ENCODE data around the gene MLPH. TPM values are rescaled to one million over a fixed set of nuclear protein-coding genes. Genes with fewer than 3 reads are reported as not detected.

Gene MLPH
- polyA plus RNA-seq, 3 donors = not detected

DNA sequence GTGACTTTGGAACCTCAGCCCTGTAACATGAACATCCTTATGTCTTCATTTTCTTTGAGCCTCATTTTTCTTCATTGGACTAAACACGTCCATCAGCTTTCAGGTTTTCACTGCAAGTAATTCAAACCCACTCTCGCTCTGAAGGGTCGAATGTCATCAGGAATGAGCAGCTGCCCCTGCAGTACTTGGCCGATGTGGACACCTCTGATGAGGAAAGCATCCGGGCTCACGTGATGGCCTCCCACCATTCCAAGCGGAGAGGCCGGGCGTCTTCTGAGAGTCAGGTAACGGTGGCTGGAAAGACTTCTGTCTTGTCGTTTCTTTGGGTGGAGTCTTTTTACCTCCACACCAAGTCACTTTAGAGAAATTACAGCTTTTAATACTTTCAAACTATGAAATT lies 40.2 kb downstream of the MLPH start:
- Histone ChIP-seq H2AFZ (ENCODE audit: insufficient read depth, low read depth, low read length, poor library complexity, severe bottlenecking) (no peak overlapping the region), H3K36me3 (replicated peaks in 1 of 2; ENCODE audit: control insufficient read depth in 1 of 2, insufficient read depth in 2 of 2, low read length in 2 of 2) (no peaks in the 10 kb centered on the region), H3K27ac (ENCODE audit: low read depth in 1 of 2, low read length in 2 of 2) (no peak overlapping the region), H3K4me1 (ENCODE audit: control insufficient read depth in 1 of 2, insufficient read depth in 2 of 2, low read length in 2 of 2) (peaks cover 9 to 12% of the 10 kb centered on the region in 2 donors), H3K9ac (ENCODE audit: insufficient read depth, low read length, poor library complexity, severe bottlenecking) (no peak overlapping the region), H3K9me3 (replicated peaks in 1 of 2; ENCODE audit: control insufficient read depth in 1 of 2, insufficient read depth in 1 of 2, low read length in 2 of 2) (no peaks in the 10 kb centered on the region), H3K4me3 (replicated peaks in 1 of 3; ENCODE audit: low read depth in 2 of 3, low read length in 3 of 3) (no peak overlapping the region), H4K20me1 (ENCODE audit: insufficient read depth, low read length) (no peaks in the 10 kb centered on the region), H3K79me2 (ENCODE audit: insufficient read depth, low read length) (no peaks in the 10 kb centered on the region), H3K27me3 (ENCODE audit: control insufficient read depth in 2 of 2, insufficient read depth in 2 of 2, low read length in 2 of 2) (no peaks in the 10 kb centered on the region), H3K4me2 (replicated peaks; ENCODE audit: extremely low read depth, low read length, poor library complexity, severe bottlenecking) (no peak overlapping the region)
- TF ChIP-seq, protein P1, sequence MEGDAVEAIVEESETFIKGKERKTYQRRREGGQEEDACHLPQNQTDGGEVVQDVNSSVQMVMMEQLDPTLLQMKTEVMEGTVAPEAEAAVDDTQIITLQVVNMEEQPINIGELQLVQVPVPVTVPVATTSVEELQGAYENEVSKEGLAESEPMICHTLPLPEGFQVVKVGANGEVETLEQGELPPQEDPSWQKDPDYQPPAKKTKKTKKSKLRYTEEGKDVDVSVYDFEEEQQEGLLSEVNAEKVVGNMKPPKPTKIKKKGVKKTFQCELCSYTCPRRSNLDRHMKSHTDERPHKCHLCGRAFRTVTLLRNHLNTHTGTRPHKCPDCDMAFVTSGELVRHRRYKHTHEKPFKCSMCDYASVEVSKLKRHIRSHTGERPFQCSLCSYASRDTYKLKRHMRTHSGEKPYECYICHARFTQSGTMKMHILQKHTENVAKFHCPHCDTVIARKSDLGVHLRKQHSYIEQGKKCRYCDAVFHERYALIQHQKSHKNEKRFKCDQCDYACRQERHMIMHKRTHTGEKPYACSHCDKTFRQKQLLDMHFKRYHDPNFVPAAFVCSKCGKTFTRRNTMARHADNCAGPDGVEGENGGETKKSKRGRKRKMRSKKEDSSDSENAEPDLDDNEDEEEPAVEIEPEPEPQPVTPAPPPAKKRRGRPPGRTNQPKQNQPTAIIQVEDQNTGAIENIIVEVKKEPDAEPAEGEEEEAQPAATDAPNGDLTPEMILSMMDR (IDR thresholded peaks at IDR 0.05) = no peak
- no peak overlapping the region for H3K4me3 Mint-ChIP-seq
- intact Hi-C loops (cut with micrococcal nuclease) = no loop called here
- H3K4me1 Mint-ChIP-seq = peaks cover 18% of the 10 kb centered on the region
- DNase-seq = no peak
- no peaks in the 10 kb centered on the region for H3K27me3 Mint-ChIP-seq (ENCODE audit: low read depth in 3 of 3)
- no peak overlapping the region for H3K27ac Mint-ChIP-seq
- no peaks in the 10 kb centered on the region for H3K9me3 Mint-ChIP-seq
- 97% methylated on average over 7 of the region's 11 CpGs for WGBS (ENCODE audit: insufficient coverage)
- H3K36me3 Mint-ChIP-seq = no peaks in the 10 kb centered on the region

DNA sequence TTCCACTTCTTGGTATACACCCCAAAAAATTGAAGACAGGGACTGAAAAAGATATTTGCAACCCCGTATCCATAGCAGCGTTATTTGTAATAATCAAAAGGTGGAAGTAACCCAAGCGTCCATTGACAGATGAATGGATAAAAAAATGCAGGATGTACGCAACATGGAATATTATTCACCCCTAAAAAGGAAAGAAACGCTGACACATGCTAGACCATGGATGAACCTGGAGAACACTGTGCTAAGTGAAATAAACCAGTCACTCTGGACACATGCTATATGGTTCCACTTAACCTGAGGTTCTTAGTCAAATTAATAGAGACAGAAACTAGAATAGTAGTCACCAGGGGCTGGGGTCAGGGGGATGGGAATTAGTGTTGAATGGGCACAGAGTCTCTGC lies 40.7 kb downstream of the MLPH start:
- Mint-ChIP-seq H3K4me3 (no peak overlapping the region), H3K36me3 (no peaks in the 10 kb centered on the region), H3K27ac (no peak overlapping the region), H3K9me3 (no peaks in the 10 kb centered on the region), H3K4me1 (peaks cover 18% of the 10 kb centered on the region), H3K27me3 (ENCODE audit: low read depth in 3 of 3) (no peaks in the 10 kb centered on the region)
- TF ChIP-seq, protein P1 (IDR thresholded peaks at IDR 0.05) = no peak
- Histone ChIP-seq H3K79me2 (ENCODE audit: insufficient read depth, low read length) (no peaks in the 10 kb centered on the region), H3K4me2 (replicated peaks; ENCODE audit: extremely low read depth, low read length, poor library complexity, severe bottlenecking) (no peak overlapping the region), H3K9ac (ENCODE audit: insufficient read depth, low read length, poor library complexity, severe bottlenecking) (no peak overlapping the region), H4K20me1 (ENCODE audit: insufficient read depth, low read length) (no peaks in the 10 kb centered on the region), H3K27me3 (ENCODE audit: control insufficient read depth in 2 of 2, insufficient read depth in 2 of 2, low read length in 2 of 2) (no peaks in the 10 kb centered on the region), H2AFZ (ENCODE audit: insufficient read depth, low read depth, low read length, poor library complexity, severe bottlenecking) (no peak overlapping the region), H3K9me3 (replicated peaks in 1 of 2; ENCODE audit: control insufficient read depth in 1 of 2, insufficient read depth in 1 of 2, low read length in 2 of 2) (no peaks in the 10 kb centered on the region), H3K36me3 (replicated peaks in 1 of 2; ENCODE audit: control insufficient read depth in 1 of 2, insufficient read depth in 2 of 2, low read length in 2 of 2) (no peaks in the 10 kb centered on the region), H3K4me3 (replicated peaks in 1 of 3; ENCODE audit: low read depth in 2 of 3, low read length in 3 of 3) (no peak overlapping the region), H3K4me1 (ENCODE audit: control insufficient read depth in 1 of 2, insufficient read depth in 2 of 2, low read length in 2 of 2) (peaks cover 9 to 12% of the 10 kb centered on the region in 2 donors), H3K27ac (ENCODE audit: low read depth in 1 of 2, low read length in 2 of 2) (no peak overlapping the region)
- intact Hi-C loops (cut with micrococcal nuclease) = no loop called here
- WGBS (ENCODE audit: insufficient coverage) = no CpG with 5 or more reads among the region's 5 CpGs
- DNase-seq = no peak

All from CD14-positive monocyte (primary cell).